HEK293 (cell line): ENCODE data around the gene CBX3.
"Not testable (repeated sequence)": the region's sequence is repeated elsewhere in the genome, so short reads cannot be mapped to it uniquely, and the experiment has no call there.

ENCODE experiments used
- CTCF ChIA-PET: fragments of 350-600 bp; formaldehyde crosslinking; extraction: SDS; loops from one replicate; lab custom pipeline; 2021; ENCODE audit warnings: antibody characterized with exemption; lab: Yijun Ruan, JAX
- POLR2A ChIA-PET: fragments of 300-600 bp; formaldehyde crosslinking; extraction: SDS; loops from one replicate; lab custom pipeline; 2020; ENCODE audit warnings: antibody characterized with exemption, inconsistent platforms; lab: Yijun Ruan, JAX
- H3K27ac ChIP-seq: fragments of 200-500 bp; sonication (Bioruptor generic); 2 replicates; pipeline ENCODE4 v1.5.1; 2014; ENCODE audit warnings: low read depth, low read length, control low read depth, inconsistent platforms; ENCODE audit errors: extremely low read depth
- H3K36me3 ChIP-seq, 2 experiments: fragments of 200-500 bp in 1 of 2; sonication (Bioruptor generic) in 1 of 2; 1 replicate in 1 of 2; 2 replicates in 1 of 2; pipeline ENCODE4 v1.5.1; 2014 to 2017; ENCODE audit warnings: inconsistent platforms in 2 of 2, low read length in 2 of 2; ENCODE audit not compliant: control insufficient read depth in 2 of 2, insufficient read depth in 1 of 2
- H3K4me1 ChIP-seq: fragments of 200-500 bp; sonication (Bioruptor generic); 2 replicates; pipeline ENCODE4 v1.5.1; 2014; ENCODE audit warnings: mild to moderate bottlenecking, low read length, inconsistent platforms; ENCODE audit not compliant: control insufficient read depth, insufficient read depth
- H3K4me3 ChIP-seq: 2 replicates; pipeline ENCODE4 v1.5.1; 2011; ENCODE audit warnings: low read depth, mild to moderate bottlenecking, control low read depth, low read length, moderate library complexity
- H3K9me3 ChIP-seq: fragments of 200-500 bp; sonication (Bioruptor generic); 2 replicates; pipeline ENCODE4 v1.5.1; 2014; ENCODE audit warnings: low read depth, low read length, inconsistent platforms; ENCODE audit not compliant: control insufficient read depth, insufficient read depth
- EGR2 ChIP-seq: fragments of 450-650 bp; formaldehyde crosslinking; IDR thresholded peaks from 2 replicates; pipeline ENCODE4 v1.5.1; 2016; ENCODE audit warnings: low read depth, missing biosample characterization, missing genetic modification characterization
- GLI4 ChIP-seq: fragments of 450-650 bp; formaldehyde crosslinking; IDR thresholded peaks from 2 replicates; pipeline ENCODE4 v1.5.1; 2016; ENCODE audit warnings: missing biosample characterization, missing genetic modification characterization
- KLF9 ChIP-seq: fragments of 450-650 bp; formaldehyde crosslinking; IDR thresholded peaks from 2 replicates; pipeline ENCODE4 v1.5.1; 2016; ENCODE audit warnings: missing biosample characterization, missing genetic modification characterization, low read depth
- SCRT2 ChIP-seq: fragments of 450-650 bp; formaldehyde crosslinking; IDR thresholded peaks from 2 replicates; pipeline ENCODE4 v1.5.1; 2016; ENCODE audit warnings: missing biosample characterization, missing genetic modification characterization
- ZNF214 ChIP-seq: fragments of 450-650 bp; formaldehyde crosslinking; IDR thresholded peaks from 2 replicates; pipeline ENCODE4 v1.5.1; 2017; ENCODE audit warnings: missing biosample characterization, mild to moderate bottlenecking, missing genetic modification characterization, borderline replicate concordance
- ZNF221 ChIP-seq: fragments of 450-650 bp; formaldehyde crosslinking; IDR thresholded peaks from 2 replicates; pipeline ENCODE4 v1.5.1; 2017; ENCODE audit warnings: missing biosample characterization, missing genetic modification characterization, borderline replicate concordance
- ZNF248 ChIP-seq: fragments of 450-650 bp; formaldehyde crosslinking; IDR thresholded peaks from 2 replicates; pipeline ENCODE4 v1.5.1; 2017; ENCODE audit warnings: missing biosample characterization, missing genetic modification characterization
- ZNF341 ChIP-seq: fragments of 450-650 bp; formaldehyde crosslinking; IDR thresholded peaks from 2 replicates; pipeline ENCODE4; 2016; ENCODE audit warnings: low read depth, missing biosample characterization, missing genetic modification characterization
- ZNF48 ChIP-seq: fragments of 450-650 bp; formaldehyde crosslinking; IDR thresholded peaks from 2 replicates; pipeline ENCODE4 v1.5.1; 2016; ENCODE audit warnings: missing biosample characterization, missing genetic modification characterization
- ZNF501 ChIP-seq: fragments of 450-650 bp; formaldehyde crosslinking; IDR thresholded peaks from 2 replicates; pipeline ENCODE4 v1.5.1; 2016; ENCODE audit warnings: missing biosample characterization, missing genetic modification characterization
- ZNF521 ChIP-seq: fragments of 450-650 bp; formaldehyde crosslinking; IDR thresholded peaks from 2 replicates; pipeline ENCODE4 v1.5.1; 2017; ENCODE audit warnings: missing biosample characterization, mild to moderate bottlenecking, missing genetic modification characterization
- ZNF558 ChIP-seq: fragments of 450-650 bp; formaldehyde crosslinking; IDR thresholded peaks from 2 replicates; pipeline ENCODE4 v1.5.1; 2016; ENCODE audit warnings: missing biosample characterization, missing genetic modification characterization
- ZNF624 ChIP-seq: fragments of 450-650 bp; formaldehyde crosslinking; IDR thresholded peaks from 2 replicates; pipeline ENCODE4 v1.5.1; 2017; ENCODE audit warnings: missing biosample characterization, missing genetic modification characterization
- ZNF654 ChIP-seq: fragments of 450-650 bp; formaldehyde crosslinking; IDR thresholded peaks from 2 replicates; pipeline ENCODE4 v1.5.1; 2016; ENCODE audit warnings: low read depth, missing biosample characterization, missing genetic modification characterization
- ZNF747 ChIP-seq: fragments of 450-650 bp; formaldehyde crosslinking; IDR thresholded peaks from 2 replicates; pipeline ENCODE4 v1.5.1; 2016; ENCODE audit warnings: missing biosample characterization, missing genetic modification characterization
- TF ChIP-seq, protein P1 (sequence below): fragments of 450-650 bp; formaldehyde crosslinking; IDR thresholded peaks from 2 replicates; pipeline ENCODE4 v1.5.1; 2017; ENCODE audit warnings: missing biosample characterization, missing genetic modification characterization
- TF ChIP-seq, protein P2 (sequence below): fragments of 450-650 bp; formaldehyde crosslinking; IDR thresholded peaks from 2 replicates; pipeline ENCODE4 v1.5.1; 2016; ENCODE audit warnings: missing biosample characterization, missing genetic modification characterization
- TF ChIP-seq, protein P3 (sequence below): fragments of 450-650 bp; formaldehyde crosslinking; IDR thresholded peaks from 2 replicates; pipeline ENCODE4 v1.5.1; 2016; ENCODE audit warnings: missing biosample characterization, missing genetic modification characterization

CBX3 gene

DNA sequence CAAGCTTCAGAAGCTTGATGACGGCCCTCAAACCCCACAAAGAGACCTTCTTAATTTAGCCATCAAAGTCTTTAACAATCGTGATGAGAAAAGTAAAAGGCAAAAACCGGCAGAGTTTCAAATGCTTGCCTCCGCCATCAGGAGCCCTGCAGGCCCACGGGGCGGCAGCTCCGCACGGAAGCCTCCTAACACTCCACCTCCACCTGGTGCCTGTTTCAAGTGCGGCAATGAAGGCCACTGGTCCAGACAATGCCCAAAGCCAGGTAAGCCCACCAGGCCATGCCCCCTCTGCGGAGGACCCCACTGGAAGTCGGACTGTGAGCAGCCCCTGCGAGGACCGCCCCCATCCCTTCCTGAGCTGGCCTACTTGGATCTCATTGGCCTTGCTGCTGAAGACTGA is 43.6 kb downstream of the CBX3 start (continued):
- no peak for TF ChIP-seq ZNF48
- no peak for TF ChIP-seq ZNF341 (tag by site-specific recombination)
- TF ChIP-seq ZNF248 (tag by site-specific recombination): no peak
- no peak for TF ChIP-seq ZNF521 (tag by site-specific recombination)
- TF ChIP-seq ZNF654 (tag by site-specific recombination): no peak
- TF ChIP-seq ZNF624: no peak
- no peak for TF ChIP-seq ZNF221 (tag by site-specific recombination)

GRCh38 chr7:26250239-26250638 is 48.7 kb downstream of the CBX3 start:
- Histone ChIP-seq H3K36me3 (no peaks in the 10 kb centered on the region), H3K4me1 (no peaks in the 10 kb centered on the region), H3K4me3 (no peak overlapping the region), H3K27ac (no peak overlapping the region), H3K9me3 (no peaks in the 10 kb centered on the region)
- ChIA-PET POLR2A (no interaction called here), CTCF (no interaction called here)
- no peak for TF ChIP-seq SCRT2 (tag by site-specific recombination)
- TF ChIP-seq ZNF558 (tag by site-specific recombination): no peak
- TF ChIP-seq, protein P1, sequence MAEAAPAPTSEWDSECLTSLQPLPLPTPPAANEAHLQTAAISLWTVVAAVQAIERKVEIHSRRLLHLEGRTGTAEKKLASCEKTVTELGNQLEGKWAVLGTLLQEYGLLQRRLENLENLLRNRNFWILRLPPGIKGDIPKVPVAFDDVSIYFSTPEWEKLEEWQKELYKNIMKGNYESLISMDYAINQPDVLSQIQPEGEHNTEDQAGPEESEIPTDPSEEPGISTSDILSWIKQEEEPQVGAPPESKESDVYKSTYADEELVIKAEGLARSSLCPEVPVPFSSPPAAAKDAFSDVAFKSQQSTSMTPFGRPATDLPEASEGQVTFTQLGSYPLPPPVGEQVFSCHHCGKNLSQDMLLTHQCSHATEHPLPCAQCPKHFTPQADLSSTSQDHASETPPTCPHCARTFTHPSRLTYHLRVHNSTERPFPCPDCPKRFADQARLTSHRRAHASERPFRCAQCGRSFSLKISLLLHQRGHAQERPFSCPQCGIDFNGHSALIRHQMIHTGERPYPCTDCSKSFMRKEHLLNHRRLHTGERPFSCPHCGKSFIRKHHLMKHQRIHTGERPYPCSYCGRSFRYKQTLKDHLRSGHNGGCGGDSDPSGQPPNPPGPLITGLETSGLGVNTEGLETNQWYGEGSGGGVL: no peak
- TF ChIP-seq ZNF501 (tag by site-specific recombination): no peak
- TF ChIP-seq ZNF214 (tag by site-specific recombination): no peak
- TF ChIP-seq EGR2 (tag by site-specific recombination): no peak
- no peak for TF ChIP-seq ZNF48
- TF ChIP-seq GLI4: no peak
- TF ChIP-seq ZNF747 (tag by site-specific recombination): no peak
- TF ChIP-seq, protein P2, sequence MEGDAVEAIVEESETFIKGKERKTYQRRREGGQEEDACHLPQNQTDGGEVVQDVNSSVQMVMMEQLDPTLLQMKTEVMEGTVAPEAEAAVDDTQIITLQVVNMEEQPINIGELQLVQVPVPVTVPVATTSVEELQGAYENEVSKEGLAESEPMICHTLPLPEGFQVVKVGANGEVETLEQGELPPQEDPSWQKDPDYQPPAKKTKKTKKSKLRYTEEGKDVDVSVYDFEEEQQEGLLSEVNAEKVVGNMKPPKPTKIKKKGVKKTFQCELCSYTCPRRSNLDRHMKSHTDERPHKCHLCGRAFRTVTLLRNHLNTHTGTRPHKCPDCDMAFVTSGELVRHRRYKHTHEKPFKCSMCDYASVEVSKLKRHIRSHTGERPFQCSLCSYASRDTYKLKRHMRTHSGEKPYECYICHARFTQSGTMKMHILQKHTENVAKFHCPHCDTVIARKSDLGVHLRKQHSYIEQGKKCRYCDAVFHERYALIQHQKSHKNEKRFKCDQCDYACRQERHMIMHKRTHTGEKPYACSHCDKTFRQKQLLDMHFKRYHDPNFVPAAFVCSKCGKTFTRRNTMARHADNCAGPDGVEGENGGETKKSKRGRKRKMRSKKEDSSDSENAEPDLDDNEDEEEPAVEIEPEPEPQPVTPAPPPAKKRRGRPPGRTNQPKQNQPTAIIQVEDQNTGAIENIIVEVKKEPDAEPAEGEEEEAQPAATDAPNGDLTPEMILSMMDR: no peak
- TF ChIP-seq, protein P3, sequence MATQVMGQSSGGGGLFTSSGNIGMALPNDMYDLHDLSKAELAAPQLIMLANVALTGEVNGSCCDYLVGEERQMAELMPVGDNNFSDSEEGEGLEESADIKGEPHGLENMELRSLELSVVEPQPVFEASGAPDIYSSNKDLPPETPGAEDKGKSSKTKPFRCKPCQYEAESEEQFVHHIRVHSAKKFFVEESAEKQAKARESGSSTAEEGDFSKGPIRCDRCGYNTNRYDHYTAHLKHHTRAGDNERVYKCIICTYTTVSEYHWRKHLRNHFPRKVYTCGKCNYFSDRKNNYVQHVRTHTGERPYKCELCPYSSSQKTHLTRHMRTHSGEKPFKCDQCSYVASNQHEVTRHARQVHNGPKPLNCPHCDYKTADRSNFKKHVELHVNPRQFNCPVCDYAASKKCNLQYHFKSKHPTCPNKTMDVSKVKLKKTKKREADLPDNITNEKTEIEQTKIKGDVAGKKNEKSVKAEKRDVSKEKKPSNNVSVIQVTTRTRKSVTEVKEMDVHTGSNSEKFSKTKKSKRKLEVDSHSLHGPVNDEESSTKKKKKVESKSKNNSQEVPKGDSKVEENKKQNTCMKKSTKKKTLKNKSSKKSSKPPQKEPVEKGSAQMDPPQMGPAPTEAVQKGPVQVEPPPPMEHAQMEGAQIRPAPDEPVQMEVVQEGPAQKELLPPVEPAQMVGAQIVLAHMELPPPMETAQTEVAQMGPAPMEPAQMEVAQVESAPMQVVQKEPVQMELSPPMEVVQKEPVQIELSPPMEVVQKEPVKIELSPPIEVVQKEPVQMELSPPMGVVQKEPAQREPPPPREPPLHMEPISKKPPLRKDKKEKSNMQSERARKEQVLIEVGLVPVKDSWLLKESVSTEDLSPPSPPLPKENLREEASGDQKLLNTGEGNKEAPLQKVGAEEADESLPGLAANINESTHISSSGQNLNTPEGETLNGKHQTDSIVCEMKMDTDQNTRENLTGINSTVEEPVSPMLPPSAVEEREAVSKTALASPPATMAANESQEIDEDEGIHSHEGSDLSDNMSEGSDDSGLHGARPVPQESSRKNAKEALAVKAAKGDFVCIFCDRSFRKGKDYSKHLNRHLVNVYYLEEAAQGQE: no peak
- TF ChIP-seq KLF9 (tag by site-specific recombination): no peak

GRCh38 chr7:26261866-26262265 is 60.3 kb downstream of the CBX3 start:
- H3K4me3 ChIP-seq, CTCF ChIA-PET, H3K4me1 ChIP-seq, POLR2A ChIA-PET, H3K9me3 ChIP-seq, H3K27ac ChIP-seq, H3K36me3 ChIP-seq: not testable (repeated sequence)
